Ramos (cell line): ENCODE measurements around the gene OR52E5.

Source experiments
- in situ Hi-C: fragments of 300-500 bp; cut with MboI; formaldehyde crosslinking; loops from one replicate; pipeline ENCODE4 v1.14.3; 2022; ENCODE audit warnings: low sequenced_read_pairs; ENCODE audit not compliant: unreplicated experiment

The OR52E5 gene

GRCh38 chr11:5892908-5893307 is at the start of gene OR52E5:
Gene OR52E5 (plus strand): TSS chr11:5893208. CDS start chr11:5900777, 7,569 bp downstream.
- in situ Hi-C loops, result no loop called here

- in situ Hi-C loops, result no loop called here
Measured at GRCh38 chr11:5846701-5847100, 46.3 kb upstream of the OR52E5 start.

GRCh38 chr11:5847711-5848110 is 45.3 kb upstream of the OR52E5 start:
- in situ Hi-C loops, result no loop called here

- in situ Hi-C loops, result no loop called here
Measured at GRCh38 chr11:5851002-5851401, 42.0 kb upstream of the OR52E5 start.

- in situ Hi-C loops, result no loop called here
Measured at GRCh38 chr11:5857590-5857989, 35.4 kb upstream of the OR52E5 start, which contains the start of gene OR52E8. Gene OR52E8 (minus strand): TSS chr11:5857690. CDS start chr11:5857690, 0 bp downstream.

GRCh38 chr11:5865826-5866225 is 27.2 kb upstream of the OR52E5 start:
- in situ Hi-C loops, result no loop called here

- in situ Hi-C loops, result no loop called here
Measured at GRCh38 chr11:5878564-5878963, 14.4 kb upstream of the OR52E5 start.

GRCh38 chr11:5880329-5880728 is 12.7 kb upstream of the OR52E5 start, which contains the start of gene OR52E4:
Gene OR52E4 (plus strand): TSS chr11:5880629. CDS start chr11:5884293, 3,664 bp downstream.
- in situ Hi-C loops, result no loop called here

- in situ Hi-C loops, result no loop called here
Measured at GRCh38 chr11:5881756-5882155, 11.3 kb upstream of the OR52E5 start.

- in situ Hi-C loops, result no loop called here
Measured at GRCh38 chr11:5887172-5887571, 5.8 kb upstream of the OR52E5 start.

GRCh38 chr11:5887661-5888060 is 5.3 kb upstream of the OR52E5 start:
- in situ Hi-C loops, result no loop called here

- in situ Hi-C loops, result no loop called here
Measured at GRCh38 chr11:5891216-5891800, 1.7 kb upstream of the OR52E5 start.

GRCh38 chr11:5899534-5899933 is 6.5 kb downstream of the OR52E5 start:
- in situ Hi-C loops, result no loop called here

GRCh38 chr11:5910540-5910939 is 17.5 kb downstream of the OR52E5 start:
- in situ Hi-C loops, result no loop called here

- in situ Hi-C loops, result no loop called here
Measured at GRCh38 chr11:5922749-5923426, 29.9 kb downstream of the OR52E5 start.

GRCh38 chr11:5923427-5923776 is 30.4 kb downstream of the OR52E5 start:
- in situ Hi-C loops, result no loop called here

GRCh38 chr11:5923794-5924193 is 30.8 kb downstream of the OR52E5 start:
- in situ Hi-C loops, result no loop called here

- in situ Hi-C loops, result no loop called here
Measured at GRCh38 chr11:5928271-5928670, 35.3 kb downstream of the OR52E5 start.

GRCh38 chr11:5928811-5929210 is 35.8 kb downstream of the OR52E5 start:
- in situ Hi-C loops, result no loop called here

- in situ Hi-C loops, result no loop called here
Measured at GRCh38 chr11:5929571-5930368, 36.8 kb downstream of the OR52E5 start.

GRCh38 chr11:5930614-5931013 is 37.6 kb downstream of the OR52E5 start:
- in situ Hi-C loops, result no loop called here
